ENCODE results near the gene BOLL. TPM values are rescaled to one million over a fixed set of nuclear protein-coding genes. Genes with fewer than 3 reads are reported as not detected.
A peak's percentile ranks its signal among the peaks of the same experiment; 100 is the strongest.
"Not testable (repeated sequence)": the region's sequence is repeated elsewhere in the genome, so short reads cannot be mapped to it uniquely, and the experiment has no call there.

The BOLL gene
- total RNA-seq, 1 experiment from 2014 or later = not detected

DNA sequence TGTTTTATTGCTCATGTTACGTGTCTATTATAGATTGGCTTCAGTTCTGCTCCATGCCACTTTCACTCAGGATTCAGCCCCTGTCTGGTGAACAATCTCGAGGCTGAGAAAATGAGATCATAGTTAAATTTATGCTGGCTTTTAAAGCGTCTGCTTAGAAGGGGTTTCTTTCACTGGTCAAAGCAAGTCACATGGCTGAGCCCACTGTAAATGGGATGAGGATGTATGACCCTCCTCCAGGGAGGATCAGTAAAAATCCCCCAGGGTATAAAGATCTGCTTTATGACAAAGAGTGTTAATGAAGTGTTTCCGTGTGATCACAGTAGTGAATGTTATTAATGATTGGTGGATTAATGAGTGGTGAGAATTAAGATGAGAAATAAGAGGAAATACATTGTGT, 13.1 kb upstream of the BOLL start:
- no peak for DNase-seq (ENCODE audit: low spot score)

DNA sequence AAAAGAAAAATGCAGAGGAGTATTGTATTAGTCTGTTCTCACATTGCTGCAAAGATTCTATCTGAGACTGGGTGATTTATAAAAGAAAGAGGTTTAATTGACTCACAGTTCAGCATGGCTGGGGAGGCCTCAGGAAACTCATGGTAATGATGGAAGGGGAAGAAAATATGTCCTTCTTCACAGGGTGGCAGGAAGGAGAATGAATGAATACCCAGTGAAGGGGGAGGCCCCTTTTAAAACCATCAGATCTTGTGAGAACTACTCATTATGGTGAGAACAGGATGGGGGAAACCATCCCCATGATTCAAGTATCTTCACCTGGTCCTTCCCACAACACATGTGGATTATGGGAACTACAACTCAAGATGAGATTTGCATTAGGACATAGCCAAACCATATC, 10.2 kb upstream of the BOLL start:
- no peak for DNase-seq (ENCODE audit: low spot score)

- no peak for DNase-seq (ENCODE audit: low spot score)
Observed at GRCh38 chr2:197793456-197793855, 8.3 kb upstream of the BOLL start.

DNA sequence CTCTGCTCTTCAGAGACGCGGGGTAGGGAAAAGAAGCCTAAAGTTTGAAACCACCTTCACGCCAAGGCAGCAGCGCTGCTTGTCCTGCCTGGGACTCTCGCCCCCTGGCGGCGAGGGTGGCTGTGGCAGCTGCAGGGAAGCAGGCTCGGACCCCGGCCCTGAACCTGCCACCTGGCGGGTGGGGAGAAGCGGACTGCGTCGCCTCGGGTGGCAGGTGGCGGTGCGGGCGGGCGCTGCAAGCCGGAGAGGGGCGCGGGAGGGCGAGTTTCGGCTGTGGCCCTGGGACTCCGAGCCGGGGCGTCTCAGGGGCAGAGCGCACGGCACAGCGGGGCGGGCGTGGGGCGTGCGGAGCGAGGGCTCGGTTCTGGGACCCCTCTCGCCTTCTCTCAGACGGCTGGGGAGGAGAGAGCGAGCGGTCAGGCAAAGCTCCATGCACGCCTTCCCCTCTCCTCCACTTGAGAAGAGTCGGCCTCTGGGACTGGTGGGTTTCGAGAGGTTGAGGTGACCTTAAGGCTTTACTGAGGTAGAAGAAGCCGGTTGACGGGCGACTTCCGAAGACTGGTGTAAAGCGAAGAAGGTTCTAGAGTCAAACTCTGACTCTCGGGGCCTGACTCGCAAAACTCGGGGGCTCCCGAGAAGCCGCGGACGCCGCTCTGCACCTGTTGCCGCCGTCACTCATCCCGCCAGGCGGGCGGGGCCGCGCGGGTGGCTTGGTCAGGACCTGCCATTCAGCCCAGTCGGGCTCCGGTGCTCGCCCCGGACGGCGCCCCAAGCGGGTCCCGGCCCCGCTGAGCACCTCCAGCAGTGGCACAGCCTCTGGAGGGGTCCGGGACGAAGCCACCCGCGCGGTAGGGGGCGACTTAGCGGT, 1.1 kb upstream of the BOLL start:
- no peak for DNase-seq (ENCODE audit: low spot score)

- DNase-seq (ENCODE audit: low spot score) = no peak
Observed at GRCh38 chr2:197782126-197782525, 3.0 kb downstream of the BOLL start.

- DNase-seq (ENCODE audit: low spot score) = no peak
Observed at GRCh38 chr2:197779261-197779660, 5.9 kb downstream of the BOLL start.

GRCh38 chr2:197777823-197778407, 7.2 kb downstream of the BOLL start:
- peak; percentile 10 for DNase-seq (ENCODE audit: low spot score)

DNA sequence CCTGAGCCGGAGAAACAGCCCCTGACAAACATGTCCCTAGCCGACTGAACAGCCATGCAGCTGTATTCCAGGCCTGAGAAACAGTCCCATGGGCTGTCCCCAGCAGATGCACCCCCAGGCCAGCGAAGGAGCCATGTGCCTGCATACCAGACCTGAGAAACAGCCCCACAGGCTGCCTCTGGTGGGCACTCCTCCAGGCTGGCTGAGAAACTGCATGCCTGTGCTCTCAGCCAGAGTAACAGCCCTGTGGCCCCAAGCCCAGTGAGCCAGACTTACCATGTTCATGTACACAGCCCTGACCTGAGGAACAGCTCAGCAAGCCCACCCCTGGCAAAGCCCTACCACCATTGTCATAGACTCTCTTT, 24.8 kb downstream of the BOLL start:
- no peak for DNase-seq (ENCODE audit: low spot score)

DNA sequence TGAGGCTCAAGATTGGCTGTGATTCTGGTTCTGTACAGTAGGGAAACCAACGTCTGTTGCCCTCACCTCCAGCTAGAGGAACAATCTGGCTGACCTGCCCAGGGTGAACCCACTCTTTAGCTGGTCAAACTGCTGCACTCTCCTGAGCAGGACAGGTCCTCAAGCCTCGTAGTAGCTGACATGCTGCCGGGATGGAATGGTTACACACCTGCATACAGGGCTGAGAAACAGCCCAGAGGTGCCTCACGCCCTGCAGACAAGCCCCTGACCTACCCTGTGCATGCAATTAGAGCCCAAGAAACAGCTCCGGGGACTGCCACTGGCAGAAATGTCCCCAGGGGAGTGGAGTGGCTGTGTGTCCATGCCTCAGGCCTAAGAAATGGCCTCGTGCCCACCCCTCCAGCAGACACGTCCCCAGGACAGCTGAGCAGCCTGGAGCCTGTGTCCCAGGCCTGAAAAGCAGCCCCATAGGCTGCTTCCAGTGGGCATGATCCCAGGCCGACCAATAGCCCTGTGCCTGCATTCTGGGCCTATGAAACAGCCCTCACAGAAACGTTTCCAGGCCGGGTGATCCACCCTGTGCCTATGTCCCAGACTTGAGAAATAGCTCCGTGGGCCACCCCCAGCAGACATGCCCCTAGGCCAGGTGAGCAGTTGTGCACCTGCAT, 25.4 kb downstream of the BOLL start:
- DNase-seq (ENCODE audit: low spot score) = no peak

GRCh38 chr2:197759013-197759412, 26.1 kb downstream of the BOLL start:
- DNase-seq (ENCODE audit: low spot score) = no peak

DNA sequence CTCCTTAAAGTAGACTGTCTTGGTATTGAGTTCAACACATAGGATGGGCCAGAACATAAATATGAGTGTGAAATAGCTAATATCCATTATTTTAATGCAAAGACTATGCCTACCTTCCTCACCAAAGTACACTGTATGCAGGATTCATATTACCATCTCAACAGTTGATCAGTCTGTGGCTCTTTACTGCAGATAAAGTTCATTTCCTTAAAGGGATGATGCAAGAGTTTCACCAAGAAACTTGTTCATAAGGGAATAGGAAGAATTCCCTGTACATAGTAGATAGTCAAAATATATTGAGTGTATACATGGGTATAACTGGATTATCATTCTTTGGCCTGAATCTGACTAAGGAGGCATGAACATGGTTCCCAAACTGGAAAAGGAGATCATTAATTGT, 44.9 kb downstream of the BOLL start:
- DNase-seq (ENCODE audit: low spot score) = no peak

GRCh38 chr2:197728555-197729544, 56.3 kb downstream of the BOLL start:
- not testable (repeated sequence) for DNase-seq (ENCODE audit: low spot score)

GRCh38 chr2:197727011-197727410, 58.1 kb downstream of the BOLL start:
- no peak for DNase-seq (ENCODE audit: low spot score)

DNA sequence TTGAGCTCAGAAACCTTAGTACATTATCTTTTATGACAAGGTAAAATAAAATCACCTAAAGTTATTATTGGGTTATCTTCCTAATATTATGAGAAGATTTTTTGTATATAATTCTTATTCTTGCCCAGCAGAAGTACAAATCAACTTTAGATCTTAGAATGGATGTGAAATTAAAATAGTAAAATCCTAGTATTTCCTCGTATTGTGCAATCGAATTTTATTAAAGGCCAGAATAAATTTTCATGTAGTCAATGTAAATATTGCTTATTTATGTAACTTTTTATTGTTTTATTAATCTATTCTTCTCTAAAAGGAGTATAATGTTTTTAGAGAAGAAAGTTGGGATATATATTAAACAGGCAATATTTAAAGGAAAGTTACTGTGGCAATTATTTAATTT, 67.3 kb downstream of the BOLL start:
- DNase-seq (ENCODE audit: low spot score) = no peak

- DNase-seq (ENCODE audit: low spot score) = no peak
Observed at GRCh38 chr2:197713271-197713670, 71.8 kb downstream of the BOLL start.

- DNase-seq (ENCODE audit: low spot score) = no peak
Observed at GRCh38 chr2:197711578-197711977, 73.5 kb downstream of the BOLL start.

DNA sequence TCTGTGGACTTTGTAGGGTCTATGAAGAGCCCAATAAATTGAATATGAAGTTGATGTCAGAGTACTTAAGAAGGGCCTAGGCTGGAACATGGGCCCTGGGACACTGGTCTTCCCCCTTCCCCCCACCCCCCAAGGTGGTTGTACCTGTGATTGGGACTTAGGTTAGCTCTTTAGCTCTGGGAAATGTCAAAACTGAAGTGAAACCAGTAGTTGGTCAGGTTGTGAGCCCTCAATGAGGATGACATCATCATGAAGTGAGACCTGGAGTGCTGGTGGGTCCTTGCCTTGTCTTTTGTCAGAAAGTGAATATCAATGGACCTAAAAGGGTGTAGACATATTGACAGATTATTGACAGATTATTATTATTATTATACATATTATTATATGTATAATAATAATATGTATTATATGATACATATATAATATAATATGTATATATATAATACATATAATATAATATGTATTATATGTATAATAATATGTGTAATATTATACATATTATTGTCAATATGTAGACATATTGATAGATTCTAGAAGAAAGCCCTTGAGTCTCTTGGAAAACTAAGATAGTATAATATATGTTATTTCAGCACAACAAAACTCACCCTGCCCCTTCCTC, 74.6 kb downstream of the BOLL start:
- DNase-seq (ENCODE audit: low spot score) = no peak

GRCh38 chr2:197709140-197709539, 76.0 kb downstream of the BOLL start:
- not testable (repeated sequence) for DNase-seq (ENCODE audit: low spot score)

DNA sequence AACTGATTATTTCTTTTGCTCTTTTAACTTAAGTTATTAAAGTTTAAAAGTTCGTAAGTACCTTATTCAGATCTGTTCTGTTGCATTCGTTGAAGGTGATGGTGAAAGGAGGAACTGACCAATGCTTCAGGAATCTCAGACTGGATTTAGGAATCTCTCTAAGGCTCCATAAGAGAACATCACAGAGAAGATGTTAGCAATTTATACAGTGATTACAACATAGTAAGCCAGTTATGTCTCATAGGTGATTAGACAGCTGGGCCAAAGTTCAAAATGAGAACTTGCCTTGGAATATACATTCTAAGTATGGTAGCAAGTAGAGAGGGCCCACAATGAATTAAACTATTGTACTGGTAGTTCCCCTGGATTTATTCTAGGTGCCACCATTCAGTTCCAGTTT, 76.8 kb downstream of the BOLL start:
- DNase-seq (ENCODE audit: low spot score) = no peak

DNA sequence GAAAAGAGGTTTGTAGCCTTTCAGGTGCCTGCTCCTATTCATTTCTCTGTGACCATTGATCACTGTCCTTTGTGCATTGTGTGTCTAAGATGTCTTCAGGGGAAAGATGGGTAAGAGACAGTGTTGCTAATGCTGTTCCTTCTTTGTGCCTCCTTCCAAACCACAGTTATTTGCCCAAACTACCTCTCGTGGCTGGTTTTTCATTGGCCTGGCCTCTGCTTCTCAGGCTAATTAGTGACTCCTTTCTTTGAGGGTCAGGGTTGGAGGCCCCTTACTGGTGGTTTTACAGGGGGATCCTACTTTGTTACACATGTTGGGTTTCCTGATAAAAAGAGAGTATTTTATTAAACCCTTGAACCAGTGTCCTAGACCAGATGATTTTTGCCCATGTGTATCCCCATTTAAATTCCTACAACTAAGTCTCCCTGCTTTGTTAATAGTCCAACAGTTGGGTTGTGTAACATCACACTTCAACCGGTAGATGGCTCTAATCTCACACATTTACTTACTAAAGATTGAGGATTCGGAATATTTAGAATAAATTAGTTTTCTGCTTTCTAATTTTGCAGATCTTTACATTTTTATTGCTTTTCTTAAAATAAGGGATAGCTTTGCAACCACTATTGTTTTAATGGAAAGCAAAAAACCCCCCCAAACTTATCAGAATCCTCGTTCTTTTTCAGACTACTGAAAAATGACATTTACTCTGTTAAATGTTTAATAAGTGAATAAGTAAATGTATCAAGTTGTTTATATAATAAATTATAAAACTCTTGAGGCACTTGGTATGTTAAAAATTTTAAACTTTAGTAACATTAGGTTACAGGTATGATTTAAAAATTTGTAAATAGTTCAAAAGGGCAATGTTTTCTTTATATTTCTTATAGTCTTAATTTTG, 77.6 kb downstream of the BOLL start:
- DNase-seq (ENCODE audit: low spot score) = peak; percentile 38

Measured in H4 (cell line).